Measurements from ENCODE around the gene TMEM170A.
"Not testable (repeated sequence)": the region's sequence is repeated elsewhere in the genome, so short reads cannot be mapped to it uniquely, and the experiment has no call there.

The TMEM170A gene

DNA sequence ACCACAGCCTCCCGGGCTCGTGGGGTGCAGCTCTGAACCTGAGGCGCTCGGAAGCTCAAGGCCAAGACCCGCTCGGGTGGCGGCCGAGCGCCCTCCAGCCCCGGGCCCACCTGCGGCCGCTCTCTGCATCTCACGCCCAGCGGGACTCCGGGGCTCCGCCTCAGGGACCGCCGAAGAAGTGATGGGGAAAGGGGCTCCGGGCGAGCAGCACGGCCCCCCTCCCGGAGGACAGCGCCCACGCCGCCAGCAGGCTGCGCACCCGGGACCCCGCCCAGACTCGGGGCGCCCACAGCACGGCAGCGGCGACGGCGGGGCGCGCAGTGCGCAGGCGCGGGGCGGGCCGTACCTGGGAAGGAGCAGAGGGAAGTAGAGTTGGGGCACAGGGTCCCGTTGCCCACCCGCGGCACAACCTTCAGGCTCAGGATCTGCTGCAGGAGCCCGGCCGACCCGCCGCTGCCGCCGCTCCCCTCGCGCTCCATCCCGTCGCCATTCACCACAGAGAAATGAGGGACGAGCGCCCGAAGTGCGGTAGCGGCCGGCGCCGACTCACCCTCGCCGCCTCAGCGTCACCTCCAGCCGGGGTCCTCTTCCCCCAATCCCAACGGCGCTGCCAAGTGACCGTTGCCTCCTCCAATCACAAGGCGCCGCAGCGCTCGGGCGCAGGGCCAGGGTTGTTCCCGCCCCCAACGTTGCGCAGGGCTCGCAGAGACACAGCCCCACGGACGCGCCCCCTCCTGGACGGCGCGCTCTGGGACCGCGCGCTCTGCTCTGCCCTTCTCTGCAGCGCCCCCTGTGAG is at the start of gene TMEM170A:
TSS of gene TMEM170A (minus strand) at position 568 of the 797 bp plus-strand sequence. CDS start at position 479, 89 bp downstream.
- DNase-seq = peak; percentile 92

- DNase-seq = no peak
These were observed 42.1 kb upstream of the TMEM170A start for GRCh38 chr16:75506574-75506973.

- DNase-seq = no peak
These were observed 41.6 kb upstream of the TMEM170A start for GRCh38 chr16:75506107-75506506.

DNA sequence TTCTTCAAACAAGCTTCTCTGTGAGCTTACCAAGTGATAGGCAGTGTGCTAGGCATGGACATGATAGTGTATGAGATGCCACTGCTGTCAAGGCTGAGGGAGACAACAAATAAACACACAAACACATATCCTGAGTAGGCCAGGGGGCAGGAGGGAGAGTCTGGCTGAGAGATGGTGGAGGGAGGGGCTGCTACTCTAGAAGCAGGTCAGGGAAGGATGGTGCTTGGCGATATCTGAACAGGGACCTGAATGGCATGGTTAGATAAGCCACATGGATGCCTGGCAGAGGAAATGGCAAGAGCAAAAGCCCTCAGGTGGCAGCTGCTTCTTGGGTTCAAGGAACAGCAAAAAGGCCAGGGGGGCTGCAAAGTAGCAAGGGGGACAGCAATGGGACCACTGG is 39.3 kb upstream of the TMEM170A start:
- no peak for DNase-seq

- DNase-seq = no peak
These were observed 38.6 kb upstream of the TMEM170A start for GRCh38 chr16:75502916-75503605.

GRCh38 chr16:75501820-75502219 is 37.3 kb upstream of the TMEM170A start:
- not testable (repeated sequence) for DNase-seq

DNA sequence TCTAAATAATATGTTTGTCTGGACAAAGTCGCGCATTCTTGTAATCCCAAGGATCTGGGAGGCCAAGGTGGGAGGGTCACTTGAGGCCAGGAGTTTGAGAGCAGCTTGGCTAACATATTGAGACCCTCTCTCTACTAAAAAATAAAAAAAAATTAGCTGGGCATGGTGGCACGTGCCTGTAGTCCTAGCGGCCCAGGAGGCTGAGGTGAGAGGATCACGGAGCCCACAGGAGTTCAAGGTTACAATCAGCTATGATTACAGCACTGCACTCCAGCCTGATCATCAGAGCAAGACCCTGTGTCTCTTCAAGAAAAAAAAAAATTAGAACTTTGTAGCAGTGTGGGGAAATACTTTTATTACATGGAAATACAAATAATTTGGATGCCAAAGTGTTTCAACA is 36.9 kb upstream of the TMEM170A start:
- no peak for DNase-seq

DNA sequence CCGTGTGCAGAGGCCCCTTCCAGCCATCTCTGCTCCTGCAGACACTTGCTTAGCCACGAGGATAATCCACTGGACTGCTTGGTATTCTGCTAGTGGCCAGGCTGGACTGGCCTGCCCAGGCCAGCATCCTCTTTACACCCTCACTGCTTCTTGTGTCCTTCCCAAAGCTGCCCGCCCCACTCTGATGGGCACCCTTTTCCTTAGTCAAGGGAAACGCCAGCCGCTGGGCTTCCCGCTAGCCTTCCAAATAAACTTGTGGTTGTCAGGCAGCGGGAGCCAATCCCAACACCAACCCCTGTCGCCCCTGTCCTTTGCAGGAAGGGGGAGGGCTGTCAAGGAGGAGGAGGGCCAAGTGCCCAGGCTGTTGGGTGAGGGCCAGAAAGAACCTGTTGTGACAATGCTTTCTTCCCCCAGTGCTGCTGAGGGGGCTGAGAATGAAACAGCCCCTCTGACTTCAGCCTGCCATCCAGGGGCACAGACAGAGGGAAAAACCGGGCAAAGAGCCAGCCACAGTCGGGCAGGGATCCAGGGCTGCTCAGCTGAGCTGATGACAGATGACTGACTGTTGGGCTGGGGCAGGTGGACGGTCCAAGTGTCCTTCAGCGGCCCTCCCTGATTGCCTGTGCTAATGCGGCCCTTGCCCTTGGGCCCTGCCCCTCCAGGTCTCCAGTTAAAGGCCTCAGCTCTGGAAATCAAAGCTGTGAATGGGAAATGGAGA is 34.3 kb upstream of the TMEM170A start:
- not testable (repeated sequence) for DNase-seq

DNA sequence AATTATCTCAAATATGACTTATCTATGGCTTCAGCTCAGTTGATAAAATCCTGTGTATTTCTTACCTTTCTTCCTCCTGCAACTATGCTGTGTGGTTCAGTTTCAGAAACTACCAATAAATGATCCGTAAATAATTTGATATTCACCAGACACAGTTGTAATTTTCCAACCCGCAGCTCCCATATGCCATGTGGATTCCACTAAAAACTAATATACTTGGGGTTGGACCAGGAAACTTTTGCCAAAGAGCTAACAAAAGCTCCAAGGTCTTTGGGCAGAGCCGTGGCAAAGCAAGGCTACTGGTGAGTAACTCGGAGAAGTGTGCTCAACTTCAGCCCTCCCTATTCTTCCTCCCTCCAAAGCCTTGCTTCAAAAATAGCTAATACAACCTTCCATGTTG is 33.1 kb upstream of the TMEM170A start:
- DNase-seq = no peak

DNA sequence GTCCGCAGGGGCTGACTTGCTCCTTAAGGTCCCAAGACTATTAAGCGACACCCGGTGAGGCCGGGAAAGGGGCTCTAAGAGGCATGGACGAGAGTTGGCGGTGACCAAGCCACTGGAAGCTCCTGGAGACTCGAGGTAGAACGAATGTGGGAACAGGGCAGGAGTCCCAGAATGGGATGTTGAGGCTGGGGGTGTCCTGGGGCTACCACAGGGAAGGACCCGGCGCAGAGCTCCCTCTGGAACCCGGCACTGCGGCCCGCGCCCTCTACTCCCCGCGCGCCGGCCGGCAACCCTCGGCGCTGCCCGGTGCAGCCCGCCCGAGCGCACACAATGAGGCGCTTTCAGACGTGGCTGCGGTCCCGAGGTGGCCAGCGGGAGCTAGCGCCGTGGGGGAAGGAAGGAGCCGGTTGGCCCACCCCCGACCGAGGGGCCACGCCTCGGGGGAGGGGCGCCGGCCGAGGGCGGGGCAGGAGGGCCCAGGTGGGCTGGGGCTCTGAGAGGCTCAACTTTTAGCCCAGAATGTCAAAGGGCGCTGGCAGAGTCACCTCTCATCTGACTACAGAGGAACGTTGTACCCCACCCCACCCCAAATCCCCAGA is 30.7 kb upstream of the TMEM170A start, which contains the start of gene CHST6:
TSS of gene CHST6 (minus strand) at position 366 of the 599 bp plus-strand sequence. CDS start 15,613 bp downstream, outside the sequence.
- DNase-seq = no peak

DNA sequence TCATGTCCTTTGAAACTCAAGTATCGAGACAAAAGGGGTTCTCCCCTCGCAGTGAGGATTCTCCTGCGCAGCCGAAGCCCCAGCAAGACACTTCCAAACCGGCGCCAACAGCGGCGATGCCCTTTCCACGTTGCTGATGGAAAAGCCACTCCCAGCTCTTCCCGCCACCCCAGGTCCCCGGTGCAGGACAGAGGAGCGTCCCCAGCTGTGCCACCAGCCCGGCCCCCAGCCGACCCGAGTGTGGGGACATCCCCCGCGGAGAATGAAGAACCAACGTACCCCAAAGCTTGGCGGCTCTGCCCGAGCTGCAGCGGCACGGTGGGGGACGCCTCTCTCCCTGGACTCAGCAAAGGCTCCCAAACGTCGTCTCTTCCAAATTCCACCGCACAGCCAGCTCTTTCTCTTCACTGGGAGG is 30.2 kb upstream of the TMEM170A start:
- DNase-seq = no peak

GRCh38 chr16:75494184-75494583 is 29.7 kb upstream of the TMEM170A start:
- no peak for DNase-seq

GRCh38 chr16:75491876-75492275 is 27.4 kb upstream of the TMEM170A start:
- peak; percentile 49 for DNase-seq

- DNase-seq = no peak
These were observed 23.8 kb upstream of the TMEM170A start for GRCh38 chr16:75488322-75488721.

- no peak for DNase-seq
These were observed 22.3 kb upstream of the TMEM170A start for GRCh38 chr16:75486676-75487313.

- peak; percentile 16 for DNase-seq
These were observed 21.7 kb upstream of the TMEM170A start for GRCh38 chr16:75486014-75486675.

GRCh38 chr16:75485230-75486013 is 20.9 kb upstream of the TMEM170A start:
- DNase-seq = no peak

- no peak for DNase-seq
These were observed 18.7 kb upstream of the TMEM170A start for GRCh38 chr16:75483222-75483621.

- no peak for DNase-seq
These were observed 18.1 kb upstream of the TMEM170A start for GRCh38 chr16:75482434-75483205.

DNA sequence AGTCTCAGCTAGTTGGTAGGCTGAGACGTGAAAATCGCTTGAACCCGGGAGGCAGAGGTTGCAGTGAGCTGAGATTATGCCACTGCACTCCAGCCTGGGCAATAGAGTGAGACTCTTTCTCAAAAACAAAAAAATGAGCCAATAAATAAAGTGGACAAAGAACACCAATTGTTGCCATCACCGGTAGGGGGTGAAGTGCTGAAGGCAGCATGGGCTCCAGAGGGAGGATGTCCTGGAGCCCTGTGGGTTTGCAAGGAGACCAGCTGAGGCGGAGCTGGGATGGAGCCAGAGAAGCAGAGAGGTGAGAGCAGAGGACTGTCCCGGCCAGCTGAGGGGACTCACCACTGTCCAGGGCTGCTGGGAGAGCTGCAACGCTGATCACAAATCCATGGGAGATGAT is 17.0 kb upstream of the TMEM170A start:
- DNase-seq = no peak

Data from NCI-H1436 treated with DMSO at 0.1 percent for 48 hours (cell line).